ENCODE measurements around the gene C1orf115.
"Not testable (repeated sequence)": the region's sequence is repeated elsewhere in the genome, so short reads cannot be mapped to it uniquely, and the experiment has no call there.

The C1orf115 gene

GRCh38 chr1:220726634-220727033, 36.5 kb downstream of the C1orf115 start:
- no peak for DNase-seq (ENCODE audit: low read depth in 2 of 2)

GRCh38 chr1:220727519-220727918, 37.4 kb downstream of the C1orf115 start:
- no peak for DNase-seq (ENCODE audit: low read depth in 2 of 2)

GRCh38 chr1:220730486-220730885, 40.3 kb downstream of the C1orf115 start:
- no peak for DNase-seq (ENCODE audit: low read depth in 2 of 2)

- no peak for DNase-seq (ENCODE audit: low read depth in 2 of 2)
Measured at GRCh38 chr1:220732137-220732536, 42.0 kb downstream of the C1orf115 start.

- DNase-seq (ENCODE audit: low read depth in 2 of 2) = no peak
Measured at GRCh38 chr1:220732621-220733020, 42.5 kb downstream of the C1orf115 start.

- DNase-seq (ENCODE audit: low read depth in 2 of 2) = peak; percentile 41 to 59
Measured at GRCh38 chr1:220733086-220733601, 43.0 kb downstream of the C1orf115 start.

GRCh38 chr1:220734571-220735326, 44.6 kb downstream of the C1orf115 start:
- DNase-seq (ENCODE audit: low read depth in 2 of 2) = no peak

- not testable (repeated sequence) for DNase-seq (ENCODE audit: low read depth in 2 of 2)
Measured at GRCh38 chr1:220736283-220736682, 46.1 kb downstream of the C1orf115 start.

GRCh38 chr1:220741349-220741748, 51.2 kb downstream of the C1orf115 start:
- DNase-seq (ENCODE audit: low read depth in 2 of 2) = no peak

GRCh38 chr1:220741825-220742224, 51.7 kb downstream of the C1orf115 start:
- no peak for DNase-seq (ENCODE audit: low read depth in 2 of 2)

GRCh38 chr1:220742520-220742919, 52.4 kb downstream of the C1orf115 start:
- DNase-seq (ENCODE audit: low read depth in 2 of 2) = no peak

- no peak for DNase-seq (ENCODE audit: low read depth in 2 of 2)
Measured at GRCh38 chr1:220746851-220747250, 56.7 kb downstream of the C1orf115 start.

- no peak for DNase-seq (ENCODE audit: low read depth in 2 of 2)
Measured at GRCh38 chr1:220747437-220748088, 57.4 kb downstream of the C1orf115 start.

GRCh38 chr1:220748089-220748934, 58.1 kb downstream of the C1orf115 start, which contains the start of gene MTARC2:
Gene MTARC2, plus strand, starts transcription at chr1:220748322. Its CDS starts 210 bp downstream, at chr1:220748532.
- no peak for DNase-seq (ENCODE audit: low read depth in 2 of 2)

Data from stimulated activated CD8-positive, alpha-beta memory T cell treated with anti-CD3 and anti-CD28 coated beads, Interleukin-15, amount 100 ng/mL, for 4 hours (primary cell).